Esophagus squamous epithelium (tissue), 5 donors: Measurements from ENCODE around the gene CACNA2D3. TPM values are rescaled to one million over a fixed set of nuclear protein-coding genes. Genes with fewer than 3 reads are reported as not detected.

Experiments used
- DNase-seq: peaks from one replicate; lab custom pipeline; 2025; lab: John Stamatoyannopoulos, UW
- H3K27ac ChIP-seq, 4 donors: fragments of 200-600 bp; sonication (generic); one replicate each; pipeline ENCODE4 v1.5.1; 2016 to 2019; ENCODE audit warnings: mild to moderate bottlenecking in 1 of 4
- H3K27me3 ChIP-seq, 4 donors: fragments of 200-600 bp; sonication (generic); 1 replicate in 3 of 4; 2 replicates in 1 of 4; pipeline versions ENCODE4 v1.5.1 to v1.6.0; 2017 to 2021; ENCODE audit warnings: antibody characterized with exemption in 1 of 4
- H3K36me3 ChIP-seq, 3 donors: fragments of 200-600 bp; sonication (generic); one replicate each; pipeline ENCODE4 v1.5.1; 2016 to 2019
- H3K4me1 ChIP-seq, 3 donors: fragments of 200-600 bp; sonication (generic); one replicate each; pipeline ENCODE4 v1.5.1; 2017 to 2019
- H3K4me3 ChIP-seq, 4 donors: fragments of 200-600 bp; sonication (generic); 1 replicate in 3 of 4; 2 replicates in 1 of 4; pipeline ENCODE4 v1.5.1; 2016 to 2019; ENCODE audit warnings: mild to moderate bottlenecking in 2 of 4, moderate library complexity in 1 of 4
- H3K9me3 ChIP-seq, 3 donors: fragments of 200-600 bp; sonication (generic); one replicate each; pipeline ENCODE4 v1.5.1; 2016 to 2019
- POLR2A ChIP-seq, 4 donors: fragments of 450-650 bp; IDR thresholded peaks; one replicate each; pipeline ENCODE4 v1.6.1; 2017; ENCODE audit warnings: antibody characterized with exemption in 4 of 4, mild to moderate bottlenecking in 4 of 4, moderate library complexity in 3 of 4
- WGBS, 2 donors: methylation state at CpG; one replicate each; pipeline ENCODE4 v1.1.5; 2018; 5-methylcytosine and 5-hydroxymethylcytosine counted together
- intact Hi-C: fragments of 100-400 bp; cut with DNase I; formaldehyde crosslinking; loops from one replicate; pipeline ENCODE4 v1.15.0; 2022
- total RNA-seq, 4 donors: library from RNA; depleted of rRNA; stranded (reverse); fragments of >200 nt; gene quantifications; one replicate each; pipeline ENCODE4 v1.1.0, GENCODE V29; 2016
- TF ChIP-seq, protein P1 (sequence below), 6 experiments: fragments of 450-650 bp in 4 of 6; fragments of 200-600 bp in 2 of 6; sonication (generic) in 2 of 6; IDR thresholded peaks; one replicate each; pipeline ENCODE4 v1.5.1; 2016 to 2019; ENCODE audit warnings: antibody characterized with exemption in 6 of 6, mild to moderate bottlenecking in 4 of 6, moderate library complexity in 4 of 6
- donor health status: DM: yes; HTN: yes; CAD: no.

CACNA2D3 gene
- total RNA-seq, 4 donors from 2014 or later, result 1.2 to 7.1 (median 5.1) TPM

GRCh38 chr3:54188176-54188791 lies 65.9 kb downstream of the CACNA2D3 start:
- H3K4me1 ChIP-seq, result no peaks in the 10 kb centered on the region
- no peak overlapping the region for H3K4me3 ChIP-seq
- WGBS, 2 donors, result 41 to 54% methylated on average over 3 to 4 of the region's 6 CpGs
- H3K27me3 ChIP-seq, result no peaks in the 10 kb centered on the region
- TF ChIP-seq POLR2A (IDR thresholded peaks at IDR 0.05), result no peak
- TF ChIP-seq, protein P1, sequence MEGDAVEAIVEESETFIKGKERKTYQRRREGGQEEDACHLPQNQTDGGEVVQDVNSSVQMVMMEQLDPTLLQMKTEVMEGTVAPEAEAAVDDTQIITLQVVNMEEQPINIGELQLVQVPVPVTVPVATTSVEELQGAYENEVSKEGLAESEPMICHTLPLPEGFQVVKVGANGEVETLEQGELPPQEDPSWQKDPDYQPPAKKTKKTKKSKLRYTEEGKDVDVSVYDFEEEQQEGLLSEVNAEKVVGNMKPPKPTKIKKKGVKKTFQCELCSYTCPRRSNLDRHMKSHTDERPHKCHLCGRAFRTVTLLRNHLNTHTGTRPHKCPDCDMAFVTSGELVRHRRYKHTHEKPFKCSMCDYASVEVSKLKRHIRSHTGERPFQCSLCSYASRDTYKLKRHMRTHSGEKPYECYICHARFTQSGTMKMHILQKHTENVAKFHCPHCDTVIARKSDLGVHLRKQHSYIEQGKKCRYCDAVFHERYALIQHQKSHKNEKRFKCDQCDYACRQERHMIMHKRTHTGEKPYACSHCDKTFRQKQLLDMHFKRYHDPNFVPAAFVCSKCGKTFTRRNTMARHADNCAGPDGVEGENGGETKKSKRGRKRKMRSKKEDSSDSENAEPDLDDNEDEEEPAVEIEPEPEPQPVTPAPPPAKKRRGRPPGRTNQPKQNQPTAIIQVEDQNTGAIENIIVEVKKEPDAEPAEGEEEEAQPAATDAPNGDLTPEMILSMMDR (IDR thresholded peaks at IDR 0.05), result no peak
- no peak for DNase-seq
- H3K9me3 ChIP-seq, result no peaks in the 10 kb centered on the region
- no peaks in the 10 kb centered on the region for H3K36me3 ChIP-seq
- intact Hi-C loops, result no loop called here
- no peak overlapping the region for H3K27ac ChIP-seq

DNA sequence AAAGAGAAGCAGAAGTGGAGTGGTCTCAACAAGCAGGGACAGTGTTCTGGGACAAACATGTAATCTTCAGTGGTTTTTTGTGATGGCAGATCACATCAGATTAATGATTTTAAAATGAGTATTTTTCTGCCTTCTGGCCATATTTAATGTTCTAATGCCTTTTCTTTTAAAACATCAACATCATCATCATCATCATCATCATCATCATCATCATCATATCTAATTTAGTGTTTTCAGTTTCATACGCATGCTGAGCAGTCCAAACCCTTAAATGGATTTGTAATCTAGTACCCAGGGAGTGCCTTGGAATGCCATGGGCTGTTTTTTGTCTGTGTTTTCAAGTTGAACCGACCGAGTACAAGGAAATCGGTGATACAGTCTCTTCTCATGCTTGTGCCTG lies 68.9 kb downstream of the CACNA2D3 start:
- TF ChIP-seq, protein P1 (IDR thresholded peaks at IDR 0.05), result no peak
- TF ChIP-seq POLR2A (IDR thresholded peaks at IDR 0.05), result no peak
- H3K4me1 ChIP-seq, result no peaks in the 10 kb centered on the region
- no peak overlapping the region for H3K4me3 ChIP-seq
- H3K9me3 ChIP-seq, result no peaks in the 10 kb centered on the region
- no peaks in the 10 kb centered on the region for H3K27me3 ChIP-seq
- WGBS, 2 donors, result 82 to 85% methylated on average over 4 of the region's 4 CpGs
- intact Hi-C loops, result no loop called here
- DNase-seq, result no peak
- H3K36me3 ChIP-seq, result no peaks in the 10 kb centered on the region
- H3K27ac ChIP-seq, result no peak overlapping the region

DNA sequence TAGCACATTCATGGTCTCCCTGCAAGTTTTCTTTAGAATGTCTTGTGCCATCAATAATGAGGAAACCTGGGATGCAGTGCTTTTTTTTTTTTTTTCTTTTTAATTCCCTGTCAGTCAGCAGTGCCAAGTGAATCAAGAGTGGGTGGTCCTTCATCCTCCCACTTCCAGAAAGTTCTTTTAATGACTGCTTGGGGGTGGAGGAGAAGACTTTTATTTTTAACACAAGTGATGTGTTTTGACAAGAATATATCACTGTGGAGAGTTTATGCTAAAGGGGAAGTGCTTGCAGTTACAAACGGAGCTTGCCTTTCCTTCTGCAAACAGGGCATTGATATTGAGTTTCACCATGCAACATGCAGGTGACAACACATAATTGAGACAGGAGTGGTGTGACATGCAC lies 69.7 kb downstream of the CACNA2D3 start:
- no peak overlapping the region for H3K4me3 ChIP-seq
- WGBS, 2 donors, result 10 to 14% methylated on average over 1 of the region's 1 CpG
- TF ChIP-seq, protein P1 (IDR thresholded peaks at IDR 0.05), result no peak
- no peak for TF ChIP-seq POLR2A (IDR thresholded peaks at IDR 0.05)

DNA sequence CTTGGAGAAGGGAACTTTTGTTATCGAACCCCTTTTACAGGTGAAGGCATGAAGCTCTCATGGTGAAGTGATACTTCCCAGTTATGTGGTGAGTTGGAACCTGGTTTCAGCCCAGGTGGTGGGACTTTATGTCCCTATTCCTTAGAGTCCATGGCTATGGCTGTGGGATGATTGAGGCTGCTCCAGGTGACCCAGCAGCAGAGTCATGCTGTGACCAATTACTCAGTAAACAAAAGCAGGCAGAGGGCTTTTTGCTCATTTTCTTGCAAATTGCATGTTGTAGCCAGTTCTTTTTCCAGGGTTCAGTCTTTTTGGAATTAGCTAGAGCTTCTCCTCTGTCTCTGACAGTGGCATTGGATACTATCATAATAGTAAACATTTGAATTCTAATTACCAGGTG lies 70.7 kb downstream of the CACNA2D3 start:
- TF ChIP-seq, protein P1 (IDR thresholded peaks at IDR 0.05), result no peak
- no peak for TF ChIP-seq POLR2A (IDR thresholded peaks at IDR 0.05)
- no peaks in the 10 kb centered on the region for H3K4me1 ChIP-seq
- WGBS, 2 donors, result 73 to 82% methylated on average over 1 of the region's 1 CpG
- intact Hi-C loops, result no loop called here
- H3K36me3 ChIP-seq, result no peaks in the 10 kb centered on the region
- H3K9me3 ChIP-seq, result no peaks in the 10 kb centered on the region
- no peaks in the 10 kb centered on the region for H3K27me3 ChIP-seq
- no peak overlapping the region for H3K27ac ChIP-seq
- no peak overlapping the region for H3K4me3 ChIP-seq
- no peak for DNase-seq

More for the DNA sequence above, 69.7 kb downstream of the CACNA2D3 start:
- intact Hi-C loops, result no loop called here
- DNase-seq, result no peak
- Histone ChIP-seq H3K4me1 (no peaks in the 10 kb centered on the region), H3K9me3 (no peaks in the 10 kb centered on the region), H3K36me3 (no peaks in the 10 kb centered on the region), H3K27ac (no peak overlapping the region), H3K27me3 (no peaks in the 10 kb centered on the region)

DNA sequence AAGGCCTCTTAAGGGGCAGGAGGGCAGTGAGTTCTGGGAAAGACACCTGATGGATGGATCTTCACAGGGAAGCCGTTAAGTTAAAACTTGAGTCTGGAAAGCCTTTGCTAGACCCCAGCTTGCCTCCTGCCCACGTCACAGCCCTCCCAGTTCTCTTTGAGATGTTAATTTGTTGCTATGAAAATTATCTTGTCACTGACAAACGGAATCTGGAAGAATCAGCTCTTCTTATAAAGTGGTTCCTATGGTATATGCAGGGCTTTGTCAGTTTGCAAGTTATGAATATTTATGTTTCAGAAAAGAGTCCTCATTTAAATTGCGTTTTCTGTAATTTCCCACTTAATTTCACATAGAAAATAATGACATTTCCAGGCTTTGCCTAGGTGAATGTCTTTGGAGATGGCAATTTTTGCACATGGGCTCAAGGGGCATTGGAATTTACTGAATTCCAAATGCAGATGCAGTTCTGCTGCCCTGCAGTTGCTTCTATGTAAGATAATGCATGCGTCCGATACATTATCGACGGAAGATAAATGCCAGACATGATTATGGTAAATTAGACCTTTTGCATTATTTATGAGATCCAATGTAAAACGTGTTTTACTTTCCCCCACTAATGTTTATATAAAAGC lies 74.1 kb downstream of the CACNA2D3 start:
- H3K27me3 ChIP-seq, result no peaks in the 10 kb centered on the region
- 70 to 76% methylated on average over 9 of the region's 9 CpGs for WGBS, 2 donors
- H3K9me3 ChIP-seq, result no peaks in the 10 kb centered on the region
- TF ChIP-seq, protein P1 (IDR thresholded peaks at IDR 0.05), result no peak
- no peak for TF ChIP-seq POLR2A (IDR thresholded peaks at IDR 0.05)
- intact Hi-C loops, result no loop called here
- H3K27ac ChIP-seq, result no peak overlapping the region
- H3K36me3 ChIP-seq, result no peaks in the 10 kb centered on the region
- no peak overlapping the region for H3K4me3 ChIP-seq
- no peak for DNase-seq
- H3K4me1 ChIP-seq, result no peaks in the 10 kb centered on the region
